ENCODE results near the gene KIF26B.

Gene KIF26B

DNA sequence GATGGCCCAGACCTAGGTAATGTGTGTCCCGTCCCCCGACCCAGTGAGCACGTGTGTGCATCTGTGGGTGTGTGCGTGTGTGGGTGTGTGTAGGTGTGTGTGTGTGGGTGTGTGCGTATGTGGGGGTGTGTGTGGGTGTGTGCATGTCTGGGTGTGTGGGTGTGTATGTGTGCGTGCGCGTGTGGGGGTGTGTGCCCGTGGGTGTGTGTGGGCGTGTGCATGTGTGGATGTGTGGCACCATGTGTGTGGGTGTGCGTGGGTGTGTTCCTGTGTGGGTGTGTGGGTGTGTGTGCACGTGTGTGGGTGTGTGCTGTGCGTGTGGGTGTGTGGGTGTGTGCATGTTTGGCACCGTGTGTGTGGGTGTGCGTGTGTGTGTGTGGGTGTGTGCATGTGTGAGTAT is 309.5 kb downstream of the KIF26B start:
- no peak for DNase-seq (ENCODE audit: low read depth in 2 of 2)

DNA sequence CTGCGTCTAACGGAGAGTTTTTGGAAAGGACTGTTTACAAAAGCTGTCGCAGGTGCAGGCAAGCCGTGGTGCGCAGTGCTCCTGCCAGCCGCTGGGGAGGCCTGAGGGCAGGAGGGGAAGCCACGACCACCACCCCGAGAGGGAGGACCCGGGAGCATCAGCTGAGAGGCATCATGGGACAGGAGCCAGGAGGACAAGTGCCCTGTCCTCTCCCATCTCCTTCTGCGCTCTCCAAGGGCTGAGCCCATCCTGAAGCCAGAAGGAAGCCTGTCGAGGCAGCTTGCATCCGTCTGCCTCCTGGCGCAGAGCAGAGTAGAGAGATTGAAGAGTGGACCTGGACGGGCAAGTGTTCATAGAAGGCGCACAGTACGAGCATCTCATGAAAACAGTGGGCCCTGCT is 310.9 kb downstream of the KIF26B start:
- DNase-seq (ENCODE audit: low read depth in 2 of 2), result no peak

DNA sequence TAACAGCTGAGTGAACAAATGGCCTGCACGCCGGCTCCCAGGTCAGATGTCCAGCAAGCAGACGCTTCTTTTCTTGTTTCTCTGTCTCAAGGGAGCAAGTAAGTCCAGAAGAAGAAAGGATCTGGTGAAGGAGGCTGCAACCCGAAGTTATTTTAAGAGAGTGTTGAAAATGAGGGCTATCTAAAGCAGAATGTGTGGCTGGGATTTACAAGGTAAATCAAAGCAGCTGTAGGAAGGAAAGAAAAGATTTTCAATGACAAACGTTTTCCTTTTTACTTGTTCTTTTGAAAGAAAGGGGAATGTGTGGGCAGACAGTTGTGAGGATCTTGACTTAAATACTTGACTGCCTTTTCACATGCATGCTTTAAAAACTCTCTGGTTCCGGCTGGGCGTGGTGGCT is 311.5 kb downstream of the KIF26B start:
- no peak for DNase-seq (ENCODE audit: low read depth in 2 of 2)

DNA sequence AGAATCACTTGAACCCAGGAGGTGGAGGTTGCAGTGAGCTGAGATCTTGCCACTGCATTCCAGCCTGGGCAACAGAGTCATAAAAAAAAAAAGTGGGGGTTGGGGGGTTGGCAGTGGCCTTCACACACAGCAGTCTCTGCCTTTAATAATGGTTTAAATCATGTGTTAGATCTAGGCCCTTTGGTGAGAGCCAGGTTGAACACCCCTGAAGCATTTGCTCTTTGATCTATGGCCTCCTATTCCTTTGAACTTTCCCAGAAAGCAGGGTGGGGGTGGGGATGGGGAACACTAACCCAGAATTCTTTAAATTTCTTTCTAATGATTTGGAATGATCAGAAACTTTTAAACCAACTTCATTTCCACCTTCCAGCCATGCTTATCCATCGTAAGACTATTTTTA is 313.0 kb downstream of the KIF26B start:
- no peak for DNase-seq (ENCODE audit: low read depth in 2 of 2)

DNA sequence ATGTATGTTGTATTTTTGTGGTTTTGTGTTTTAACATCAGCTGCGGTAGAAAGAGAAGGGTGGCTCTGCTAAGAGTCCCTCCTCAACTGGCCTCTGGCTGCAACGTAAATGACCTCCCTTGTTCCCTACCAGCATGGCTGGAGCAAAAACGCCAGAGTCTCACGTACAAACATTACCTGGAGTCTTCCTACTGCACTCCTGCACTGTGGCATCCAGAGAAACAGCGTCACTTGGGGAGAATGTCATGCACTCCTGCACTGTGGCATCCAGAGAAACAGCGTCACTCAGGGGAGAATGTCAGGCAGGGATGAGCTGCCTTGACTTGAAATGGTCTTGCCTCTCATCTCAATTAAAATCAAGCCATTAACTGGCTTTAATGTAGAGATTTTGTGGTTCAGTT is 314.2 kb downstream of the KIF26B start:
- DNase-seq (ENCODE audit: low read depth in 2 of 2), result no peak

DNA sequence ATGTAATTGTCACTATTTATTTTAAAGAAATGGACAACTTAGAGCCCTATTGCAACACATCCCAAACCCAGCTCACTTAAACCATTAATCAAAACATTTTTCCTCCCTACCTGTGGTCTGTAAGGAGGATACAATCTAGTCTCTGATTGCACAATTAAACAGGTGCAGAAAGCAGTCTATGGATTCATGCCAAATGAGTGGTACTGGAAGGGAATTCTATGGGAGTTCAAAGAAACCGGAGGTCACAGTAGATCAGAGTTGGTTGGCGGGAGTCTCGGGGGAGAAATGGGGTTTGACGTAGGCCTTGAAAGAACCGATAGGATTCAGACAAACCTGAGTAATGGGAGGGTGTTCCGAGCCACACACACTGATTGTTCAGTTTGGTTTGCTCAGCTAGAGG is 314.9 kb downstream of the KIF26B start:
- no peak for DNase-seq (ENCODE audit: low read depth in 2 of 2)

DNA sequence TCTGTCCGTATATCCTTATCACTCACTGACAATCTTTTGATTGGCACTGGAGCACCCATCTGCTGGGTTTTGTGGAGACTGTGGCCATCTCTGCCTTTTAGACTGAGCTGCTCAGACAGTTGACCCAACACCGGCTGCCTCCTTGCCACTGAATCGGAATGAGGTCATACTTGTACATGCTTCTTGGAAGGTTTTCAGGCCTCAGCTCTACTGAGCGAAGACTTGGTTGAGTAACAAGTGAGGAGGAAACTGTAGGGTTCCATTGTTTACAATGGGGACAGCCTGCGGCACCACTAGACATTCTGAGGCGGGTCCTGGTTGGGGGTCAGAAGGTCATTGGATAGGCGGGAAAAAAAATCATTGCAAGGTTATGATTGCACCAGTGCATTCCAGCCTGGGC is 320.3 kb downstream of the KIF26B start:
- DNase-seq (ENCODE audit: low read depth in 2 of 2), result no peak

DNA sequence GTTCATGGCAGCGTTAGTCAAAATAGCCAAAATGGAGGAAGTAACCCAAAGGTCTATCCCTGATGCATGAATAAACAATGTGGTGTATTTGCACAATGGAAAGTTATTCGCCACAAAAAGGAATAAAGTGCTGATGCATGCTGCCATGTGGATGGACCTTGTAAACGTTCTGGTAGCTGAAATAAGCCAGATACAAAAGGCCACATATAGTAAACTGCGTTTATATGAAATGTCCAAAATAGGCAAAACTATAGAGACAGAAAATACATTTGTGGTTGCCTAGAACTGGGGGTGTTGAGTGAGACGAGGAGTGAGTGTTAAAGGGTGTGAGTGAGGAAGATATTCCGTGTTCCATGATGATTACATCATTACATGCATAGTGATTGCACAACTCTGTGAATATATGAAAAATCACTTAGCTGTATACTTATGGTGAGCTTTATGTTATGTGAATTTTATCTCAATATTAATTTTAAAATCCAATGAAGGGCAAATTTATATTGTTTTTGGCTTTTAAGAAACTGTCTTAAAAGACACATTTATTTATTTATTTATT is 321.3 kb downstream of the KIF26B start:
- DNase-seq (ENCODE audit: low read depth in 2 of 2), result no peak

DNA sequence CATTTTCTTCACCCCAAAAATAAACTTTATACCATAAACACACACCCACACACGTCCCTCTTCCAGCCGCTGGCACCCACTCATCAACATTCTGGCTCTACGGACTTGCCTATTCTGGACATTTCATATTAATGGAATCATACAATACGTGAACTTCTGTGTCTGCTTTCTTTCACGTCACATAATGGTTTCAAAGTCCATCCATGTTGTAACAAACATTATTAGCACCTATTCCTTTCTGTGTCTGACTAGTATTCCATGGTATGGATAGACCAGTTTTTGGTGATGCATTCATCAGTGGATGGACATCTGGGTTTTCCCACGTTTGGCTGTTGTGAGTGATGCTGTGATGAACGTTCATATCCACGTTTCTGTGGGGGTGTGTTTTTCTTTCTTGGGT is 323.2 kb downstream of the KIF26B start:
- DNase-seq (ENCODE audit: low read depth in 2 of 2), result no peak

DNA sequence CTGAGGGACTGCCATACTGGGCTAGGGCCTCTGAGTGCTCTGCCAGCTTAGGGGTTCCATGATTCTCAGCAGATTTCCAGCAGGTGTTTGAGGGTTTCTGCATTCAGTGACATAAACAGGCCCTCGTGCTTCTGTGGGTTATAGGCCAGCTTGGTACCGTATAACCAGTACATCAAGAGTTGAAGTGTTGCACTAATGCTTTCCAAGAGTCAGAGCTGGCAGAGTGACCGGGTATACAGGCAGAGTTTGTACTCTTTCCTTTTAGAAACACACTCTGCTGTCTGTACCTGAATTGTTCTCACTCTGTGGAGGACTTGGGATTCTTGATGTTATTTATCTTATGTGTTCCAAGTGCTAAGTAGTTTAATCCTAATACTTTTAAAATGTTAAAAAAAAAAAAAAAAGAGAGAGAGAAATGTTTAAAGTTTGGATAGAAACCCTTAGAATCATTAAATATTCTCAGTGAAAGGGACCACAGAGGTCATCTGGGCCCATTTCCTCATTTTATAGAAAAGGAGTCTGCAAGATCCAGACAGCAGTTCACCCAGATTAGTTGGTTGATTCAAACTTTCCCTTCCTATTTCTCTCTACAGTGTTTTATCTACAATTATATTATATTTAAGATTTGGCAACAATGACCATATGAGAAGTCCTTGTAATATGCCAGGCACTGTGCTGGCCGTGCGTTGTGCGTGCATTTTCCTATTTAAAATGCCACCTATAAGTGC is 325.8 kb downstream of the KIF26B start:
- no peak for DNase-seq (ENCODE audit: low read depth in 2 of 2)

DNA sequence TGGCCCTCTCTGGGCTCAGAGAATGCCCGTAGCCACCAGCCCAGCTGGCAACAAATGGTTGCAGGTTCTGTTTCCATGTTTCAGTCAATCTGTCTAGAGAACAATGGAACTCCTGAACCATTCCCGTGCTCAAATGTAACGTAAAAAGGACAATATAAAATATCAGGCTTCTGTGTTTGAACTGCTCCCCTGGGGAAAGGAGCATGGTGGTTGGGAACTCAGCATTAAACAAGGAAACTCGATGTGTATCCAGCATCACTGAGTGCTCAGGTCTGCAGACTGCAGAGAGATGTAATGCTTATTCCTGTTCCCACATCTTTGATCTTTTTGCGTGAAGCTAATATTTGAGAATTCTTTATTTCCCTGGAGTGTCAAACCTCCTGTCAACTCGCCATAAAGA is 326.5 kb downstream of the KIF26B start:
- no peak for DNase-seq (ENCODE audit: low read depth in 2 of 2)

DNA sequence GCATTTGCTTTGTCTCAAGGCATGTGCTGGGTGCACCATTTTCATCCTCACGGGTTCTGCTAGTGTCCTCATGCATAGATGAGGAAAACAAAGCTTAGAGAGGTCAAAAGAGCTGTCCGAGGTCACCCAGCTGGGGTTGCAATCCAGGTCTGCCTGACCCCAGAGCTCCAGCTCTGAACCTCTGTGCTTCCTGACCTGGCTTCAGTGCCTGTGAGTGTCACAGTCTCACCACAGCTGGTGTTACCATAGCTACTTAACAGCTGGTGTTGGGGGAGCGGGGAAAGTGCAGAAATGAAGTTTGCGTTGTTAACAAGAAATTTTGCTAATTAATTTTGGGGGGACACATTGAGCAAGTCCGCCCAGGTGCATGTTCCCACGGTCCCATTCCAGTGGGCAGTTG is 328.5 kb downstream of the KIF26B start:
- no peak for DNase-seq (ENCODE audit: low read depth in 2 of 2)

DNA sequence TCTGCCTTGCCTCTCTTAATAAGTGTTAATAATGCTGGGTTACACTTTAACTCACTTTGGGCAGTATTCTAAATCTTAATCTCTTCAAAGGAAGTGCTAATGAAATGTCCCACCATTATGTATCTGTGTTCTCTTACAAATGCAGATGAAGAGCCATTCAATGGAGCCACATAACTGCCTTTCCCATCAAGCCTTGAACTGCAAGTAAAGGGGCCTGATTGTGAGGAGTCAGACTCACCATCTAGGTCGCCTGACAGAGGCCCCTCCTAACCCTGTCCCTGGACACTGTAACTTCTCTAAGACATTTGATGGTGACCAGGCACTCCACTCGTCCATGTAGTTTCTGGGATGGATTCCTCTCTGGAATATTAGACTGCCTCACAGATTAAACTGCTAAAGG is 329.4 kb downstream of the KIF26B start:
- no peak for DNase-seq (ENCODE audit: low read depth in 2 of 2)

DNA sequence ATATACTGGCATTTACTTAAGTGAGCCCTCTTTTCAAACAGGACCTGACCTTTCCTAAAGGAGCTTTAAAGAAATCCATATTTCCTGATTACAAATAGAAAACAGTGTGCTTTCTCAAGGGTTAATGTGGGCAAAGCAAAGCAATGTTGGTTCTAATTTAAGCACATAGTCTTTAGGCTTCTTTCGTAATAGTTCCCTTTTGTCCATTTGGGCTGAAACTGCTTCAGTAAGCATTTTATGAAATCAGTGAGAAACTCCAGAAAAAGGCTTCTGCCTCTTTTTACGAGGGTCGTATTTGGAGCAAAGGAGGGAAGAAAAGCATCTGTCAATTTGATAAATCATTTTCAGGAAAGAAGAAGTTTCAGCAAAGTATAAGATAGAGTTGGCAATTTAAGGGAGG is 331.2 kb downstream of the KIF26B start:
- DNase-seq (ENCODE audit: low read depth in 2 of 2), result no peak

DNA sequence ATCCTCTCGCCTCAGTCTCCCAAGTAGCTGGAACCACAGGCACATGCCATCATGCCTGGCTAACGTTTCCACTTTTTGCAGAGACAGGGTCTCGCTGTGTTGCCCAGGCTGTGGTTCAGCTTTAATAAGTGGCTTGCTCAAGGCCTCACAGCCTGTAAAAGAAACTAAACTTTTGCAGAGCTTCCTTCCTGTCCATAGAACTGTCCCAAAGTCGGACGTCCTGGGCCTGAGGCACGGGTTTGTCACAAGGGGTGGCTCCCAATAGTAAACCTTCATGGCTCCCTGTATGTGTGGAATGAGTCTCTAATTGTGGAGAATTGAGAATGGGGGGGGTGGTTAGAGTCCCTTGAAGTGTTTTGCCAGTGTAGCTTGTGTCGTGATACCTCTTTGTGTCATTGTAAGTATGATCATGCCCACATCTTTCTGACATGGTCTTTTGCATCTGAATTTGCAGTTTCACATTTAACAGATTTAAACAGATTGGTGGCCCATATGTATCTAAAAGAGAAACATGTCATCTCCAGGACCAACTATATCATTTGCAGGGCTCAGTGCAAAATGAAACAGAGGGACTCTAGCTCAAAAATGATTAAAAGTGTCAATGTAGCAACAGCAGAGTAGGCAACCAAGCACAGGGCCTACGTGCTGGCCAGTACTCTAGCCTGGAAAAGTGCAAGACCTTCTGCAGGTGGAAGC is 332.1 kb downstream of the KIF26B start:
- no peak for DNase-seq (ENCODE audit: low read depth in 2 of 2)

DNA sequence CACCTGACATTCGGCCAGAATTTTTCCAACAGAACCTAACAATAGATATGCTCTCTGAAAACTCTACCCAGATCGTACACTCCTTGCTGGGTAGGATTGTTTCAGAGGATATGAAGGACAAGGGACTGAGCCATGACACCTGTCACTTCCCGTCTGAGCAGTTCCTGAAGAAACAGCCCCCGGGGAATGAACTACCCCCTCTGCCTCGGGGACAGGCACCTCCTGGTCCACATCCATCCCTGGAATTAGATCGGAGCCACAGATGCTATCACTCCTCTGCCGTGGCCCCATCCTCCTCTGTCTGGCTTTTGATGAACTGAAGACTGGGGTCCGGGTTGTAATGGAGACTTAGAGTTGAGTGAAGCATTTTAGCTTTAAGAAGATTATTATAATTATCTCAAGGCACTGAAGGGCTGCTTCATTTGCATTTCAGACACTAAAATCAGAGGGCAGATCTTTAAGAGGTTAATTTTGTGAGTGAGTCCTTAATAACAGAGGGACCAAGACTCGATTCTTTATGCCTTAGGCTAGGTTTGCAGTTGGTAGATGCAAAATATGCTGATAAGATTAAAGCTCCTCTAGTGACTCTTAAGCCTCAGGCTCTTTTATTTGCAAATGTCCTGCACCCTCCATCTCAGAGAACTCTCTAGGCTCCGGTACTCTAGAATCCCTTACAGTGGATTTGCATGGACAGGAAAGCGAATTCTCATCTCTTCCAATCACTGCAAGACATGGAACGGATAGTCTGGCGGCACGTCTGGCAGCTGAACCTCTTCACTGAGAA is 333.8 kb downstream of the KIF26B start:
- no peak for DNase-seq (ENCODE audit: low read depth in 2 of 2)

DNA sequence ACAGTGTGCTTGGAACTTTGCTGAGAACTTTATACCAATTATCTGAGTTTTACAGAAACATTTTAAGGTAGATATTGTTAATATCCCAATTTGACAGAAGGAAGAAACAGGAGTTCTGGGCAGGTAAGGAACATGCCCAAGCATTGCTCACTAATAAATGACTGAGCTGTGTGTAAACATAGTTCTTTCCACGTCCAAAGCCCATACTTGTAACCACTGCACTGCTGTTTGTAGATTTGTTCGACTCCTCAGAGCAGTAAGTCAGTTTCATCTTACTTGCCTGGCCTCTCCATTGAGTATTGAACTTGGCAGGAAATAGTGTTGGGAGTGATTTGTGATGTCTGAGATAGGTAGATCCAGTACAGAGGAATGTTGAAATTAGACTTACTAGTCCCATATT is 335.1 kb downstream of the KIF26B start:
- no peak for DNase-seq (ENCODE audit: low read depth in 2 of 2)

DNA sequence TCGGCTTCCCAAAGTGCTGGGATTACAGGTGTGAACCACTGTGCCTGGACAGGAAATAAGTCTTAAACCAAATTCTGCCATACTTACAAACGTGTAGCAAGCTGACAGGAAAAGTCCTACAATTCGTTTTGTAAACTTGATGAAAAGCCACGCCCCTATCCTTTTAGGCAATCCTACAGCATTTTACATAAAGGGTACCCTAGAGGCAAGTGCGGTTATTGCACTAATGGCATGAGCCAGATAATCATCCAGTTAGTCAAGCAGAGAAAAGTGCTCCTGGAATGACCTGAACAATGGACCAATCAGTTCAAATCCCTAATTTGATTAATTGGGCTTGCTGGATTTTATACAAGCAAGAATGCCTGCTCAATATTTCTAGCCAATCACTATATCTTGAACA is 338.2 kb downstream of the KIF26B start:
- no peak for DNase-seq (ENCODE audit: low read depth in 2 of 2)

DNA sequence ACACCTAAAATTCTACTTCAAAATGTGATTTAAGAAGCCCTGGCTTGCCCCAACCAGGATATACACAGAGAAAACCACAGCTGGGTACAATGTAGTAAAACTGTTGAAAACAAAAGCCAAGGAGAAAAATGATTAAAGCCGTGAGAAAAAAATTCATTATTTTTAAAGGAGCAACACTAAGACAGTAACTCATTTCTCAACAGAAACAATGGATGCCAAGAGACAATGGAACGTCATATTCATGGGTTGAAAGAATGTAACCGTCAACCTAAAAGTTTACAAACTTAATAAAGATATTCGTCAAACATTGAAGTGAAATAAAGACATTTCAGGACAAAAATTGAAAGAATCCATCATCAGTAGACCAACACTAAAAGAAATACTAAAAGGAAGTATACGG is 340.9 kb downstream of the KIF26B start:
- DNase-seq (ENCODE audit: low read depth in 2 of 2), result no peak

DNA sequence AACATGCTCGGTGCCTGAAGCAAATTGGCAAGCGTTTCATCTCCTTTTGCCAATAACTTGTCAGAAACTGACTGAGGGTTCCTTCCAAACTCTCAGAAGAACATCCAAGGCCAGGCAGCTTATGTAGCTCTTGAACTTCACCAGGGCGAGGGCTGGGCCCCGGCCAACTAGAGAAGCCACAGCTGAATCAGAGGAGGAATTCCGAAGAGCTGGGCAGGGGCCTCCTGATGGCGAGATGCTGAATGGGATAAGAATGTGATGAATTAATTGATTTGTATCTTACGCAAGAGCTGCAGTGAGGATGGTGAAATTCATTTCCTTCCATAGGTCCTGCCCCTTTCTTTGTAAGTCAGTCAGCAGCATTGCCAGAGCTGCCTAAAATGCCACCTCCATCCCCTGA is 345.8 kb downstream of the KIF26B start:
- DNase-seq (ENCODE audit: low read depth in 2 of 2), result no peak

DNA sequence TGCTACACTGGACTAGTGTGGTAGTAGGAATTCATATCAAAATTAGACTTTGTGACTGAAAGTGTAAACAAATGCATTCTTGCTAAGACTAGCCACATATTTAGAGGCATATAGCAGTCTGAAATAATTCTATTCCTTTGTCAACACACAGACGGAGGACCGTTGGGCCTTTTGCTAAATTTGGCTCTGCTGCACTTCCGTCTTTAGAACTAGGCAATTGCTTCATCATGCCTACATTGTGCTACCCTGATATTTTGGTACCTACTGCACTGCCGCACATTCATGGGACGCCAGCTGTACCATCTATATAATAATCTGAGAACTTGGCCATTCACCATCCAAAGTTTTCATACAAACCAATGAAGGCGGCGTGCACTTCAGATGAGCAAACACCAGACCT is 346.8 kb downstream of the KIF26B start:
- no peak for DNase-seq (ENCODE audit: low read depth in 2 of 2)

DNA sequence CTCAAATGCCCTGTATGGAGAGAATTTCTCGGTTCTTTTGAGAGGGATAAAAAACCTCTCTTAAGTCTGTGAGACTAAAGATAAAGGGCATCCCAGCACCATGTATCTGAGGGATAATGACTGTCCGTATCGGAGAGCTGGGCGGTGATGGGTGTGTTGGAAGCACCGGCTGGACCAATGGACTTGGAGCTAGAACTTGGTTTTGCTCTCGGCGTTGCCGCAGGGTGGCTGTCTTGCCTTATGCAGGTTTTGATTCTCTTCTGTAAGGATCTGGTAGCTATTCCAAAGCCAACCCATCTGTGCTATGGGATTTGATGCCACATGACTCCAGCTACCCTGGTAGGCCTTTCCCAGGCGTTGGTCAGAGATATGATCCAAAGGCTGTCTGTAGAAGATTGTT is 348.8 kb downstream of the KIF26B start:
- no peak for DNase-seq (ENCODE audit: low read depth in 2 of 2)

DNA sequence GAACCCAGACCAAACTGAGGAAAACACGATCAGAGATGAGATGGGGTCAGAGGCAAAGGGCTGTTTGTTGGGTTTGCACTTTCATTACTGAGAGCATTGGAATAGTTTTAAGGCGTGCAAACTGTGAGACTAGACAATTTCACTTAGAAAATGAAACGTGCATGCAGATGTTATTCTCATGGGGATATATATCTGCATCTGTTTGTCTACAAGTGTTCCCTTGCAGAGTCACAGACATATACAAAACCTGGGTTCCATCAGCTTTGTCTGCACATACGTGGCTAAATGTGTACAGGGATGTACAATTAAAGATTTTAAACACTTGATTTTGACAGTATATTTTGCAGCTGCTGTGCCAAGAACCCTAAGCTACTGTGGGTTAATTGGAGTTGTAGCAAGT is 355.4 kb downstream of the KIF26B start:
- no peak for DNase-seq (ENCODE audit: low read depth in 2 of 2)

Measured in stimulated activated CD8-positive, alpha-beta memory T cell treated with anti-CD3 and anti-CD28 coated beads, Interleukin-15, amount 100 ng/mL, for 4 hours (primary cell).